HEK293 (cell line): ENCODE data around the gene SERPINA12.

ENCODE experiments used
- CTCF ChIA-PET: fragments of 350-600 bp; formaldehyde crosslinking; extraction: SDS; loops from one replicate; lab custom pipeline; 2021; ENCODE audit warnings: antibody characterized with exemption; lab: Yijun Ruan, JAX
- POLR2A ChIA-PET: fragments of 300-600 bp; formaldehyde crosslinking; extraction: SDS; loops from one replicate; lab custom pipeline; 2020; ENCODE audit warnings: antibody characterized with exemption, inconsistent platforms; lab: Yijun Ruan, JAX
- H3K27ac ChIP-seq: fragments of 200-500 bp; sonication (Bioruptor generic); 2 replicates; pipeline ENCODE4 v1.5.1; 2014; ENCODE audit warnings: low read depth, low read length, control low read depth, inconsistent platforms; ENCODE audit errors: extremely low read depth
- H3K36me3 ChIP-seq, 2 experiments: fragments of 200-500 bp in 1 of 2; sonication (Bioruptor generic) in 1 of 2; 1 replicate in 1 of 2; 2 replicates in 1 of 2; pipeline ENCODE4 v1.5.1; 2014 to 2017; ENCODE audit warnings: inconsistent platforms in 2 of 2, low read length in 2 of 2; ENCODE audit not compliant: control insufficient read depth in 2 of 2, insufficient read depth in 1 of 2
- H3K4me1 ChIP-seq: fragments of 200-500 bp; sonication (Bioruptor generic); 2 replicates; pipeline ENCODE4 v1.5.1; 2014; ENCODE audit warnings: mild to moderate bottlenecking, low read length, inconsistent platforms; ENCODE audit not compliant: control insufficient read depth, insufficient read depth
- H3K4me3 ChIP-seq: 2 replicates; pipeline ENCODE4 v1.5.1; 2011; ENCODE audit warnings: low read depth, mild to moderate bottlenecking, control low read depth, low read length, moderate library complexity
- H3K9me3 ChIP-seq: fragments of 200-500 bp; sonication (Bioruptor generic); 2 replicates; pipeline ENCODE4 v1.5.1; 2014; ENCODE audit warnings: low read depth, low read length, inconsistent platforms; ENCODE audit not compliant: control insufficient read depth, insufficient read depth
- IKZF3 ChIP-seq: fragments of 450-650 bp; IDR thresholded peaks from 2 replicates; pipeline ENCODE4 v1.5.0; 2018; ENCODE audit warnings: missing biosample characterization, mild to moderate bottlenecking, missing genetic modification characterization, moderate library complexity
- KLF9 ChIP-seq: fragments of 450-650 bp; formaldehyde crosslinking; IDR thresholded peaks from 2 replicates; pipeline ENCODE4 v1.5.1; 2016; ENCODE audit warnings: missing biosample characterization, missing genetic modification characterization, low read depth
- PRDM4 ChIP-seq: fragments of 450-650 bp; formaldehyde crosslinking; IDR thresholded peaks from 2 replicates; pipeline ENCODE4 v1.5.1; 2017; ENCODE audit warnings: missing biosample characterization, missing genetic modification characterization
- PRDM6 ChIP-seq: fragments of 450-650 bp; formaldehyde crosslinking; IDR thresholded peaks from 2 replicates; pipeline ENCODE4 v1.5.1; 2017; ENCODE audit warnings: missing biosample characterization, missing genetic modification characterization
- RBAK ChIP-seq: fragments of 450-650 bp; formaldehyde crosslinking; IDR thresholded peaks from 2 replicates; pipeline ENCODE4 v1.5.1; 2016; ENCODE audit warnings: missing biosample characterization, missing genetic modification characterization
- SALL2 ChIP-seq: fragments of 450-650 bp; formaldehyde crosslinking; IDR thresholded peaks from 2 replicates; pipeline ENCODE4 v1.5.0; 2017; ENCODE audit warnings: missing biosample characterization, mild to moderate bottlenecking, missing genetic modification characterization, borderline replicate concordance
- SCRT1 ChIP-seq: fragments of 450-650 bp; formaldehyde crosslinking; IDR thresholded peaks from 2 replicates; pipeline ENCODE4 v1.5.1; 2016; ENCODE audit warnings: missing biosample characterization, missing genetic modification characterization, borderline replicate concordance
- SETDB1 ChIP-seq: IDR thresholded peaks from one replicate; pipeline ENCODE4 v1.6.1; 2017; ENCODE audit warnings: mild to moderate bottlenecking, low read length, moderate library complexity, mixed read lengths; ENCODE audit not compliant: insufficient read length
- YY2 ChIP-seq: fragments of 450-650 bp; formaldehyde crosslinking; IDR thresholded peaks from 2 replicates; pipeline ENCODE4 v1.5.1; 2016; ENCODE audit warnings: missing biosample characterization, missing genetic modification characterization
- ZIC2 ChIP-seq: fragments of 450-650 bp; formaldehyde crosslinking; IDR thresholded peaks from 2 replicates; pipeline ENCODE4 v1.5.1; 2016; ENCODE audit warnings: missing biosample characterization, missing genetic modification characterization
- ZNF174 ChIP-seq: fragments of 450-650 bp; formaldehyde crosslinking; IDR thresholded peaks from 2 replicates; pipeline ENCODE4 v1.5.0; 2017; ENCODE audit warnings: missing biosample characterization, mild to moderate bottlenecking, missing genetic modification characterization
- ZNF354C ChIP-seq: fragments of 450-650 bp; formaldehyde crosslinking; IDR thresholded peaks from 2 replicates; pipeline ENCODE4 v1.5.1; 2016; ENCODE audit warnings: missing biosample characterization, missing genetic modification characterization, low read depth, borderline replicate concordance
- ZNF366 ChIP-seq: fragments of 450-650 bp; formaldehyde crosslinking; conservative IDR thresholded peaks from 2 replicates; pipeline ENCODE4 v1.5.1; 2016; ENCODE audit warnings: missing biosample characterization, missing genetic modification characterization
- ZNF416 ChIP-seq: fragments of 450-650 bp; formaldehyde crosslinking; IDR thresholded peaks from 2 replicates; pipeline ENCODE4 v1.5.1; 2016; ENCODE audit warnings: missing biosample characterization, missing genetic modification characterization
- ZNF426 ChIP-seq: fragments of 450-650 bp; formaldehyde crosslinking; IDR thresholded peaks from 2 replicates; pipeline ENCODE4 v1.5.1; 2017; ENCODE audit warnings: missing biosample characterization, missing genetic modification characterization, mild to moderate bottlenecking, inconsistent platforms, moderate library complexity
- ZNF530 ChIP-seq: fragments of 450-650 bp; formaldehyde crosslinking; IDR thresholded peaks from 2 replicates; pipeline ENCODE4 v1.5.1; 2016; ENCODE audit warnings: low read depth, missing biosample characterization, missing genetic modification characterization
- ZNF629 ChIP-seq: fragments of 450-650 bp; formaldehyde crosslinking; IDR thresholded peaks from 2 replicates; pipeline ENCODE4 v1.5.1; 2017; ENCODE audit warnings: missing biosample characterization, missing genetic modification characterization
- ZNF670 ChIP-seq: fragments of 450-650 bp; formaldehyde crosslinking; IDR thresholded peaks from 2 replicates; pipeline ENCODE4 v1.5.1; 2016; ENCODE audit warnings: missing biosample characterization, missing genetic modification characterization, low read depth
- ZNF747 ChIP-seq: fragments of 450-650 bp; formaldehyde crosslinking; IDR thresholded peaks from 2 replicates; pipeline ENCODE4 v1.5.1; 2016; ENCODE audit warnings: missing biosample characterization, missing genetic modification characterization
- ZNF776 ChIP-seq: fragments of 450-650 bp; formaldehyde crosslinking; IDR thresholded peaks from 2 replicates; pipeline ENCODE4 v1.5.0; 2017; ENCODE audit warnings: missing biosample characterization, missing genetic modification characterization, borderline replicate concordance

The SERPINA12 gene

GRCh38 chr14:94542811-94543440 is 33.7 kb upstream of the SERPINA12 start:
- Histone ChIP-seq H3K4me1 (no peaks in the 10 kb centered on the region), H3K27ac (no peak overlapping the region), H3K4me3 (no peak overlapping the region)
- ChIA-PET CTCF (interaction anchor here (0.6 kb wide), 1 partner anchor 130 kb away, joined by 3 read pairs; no protein-coding TSS in a partner anchor), POLR2A (no interaction called here)
- TF ChIP-seq ZIC2 (peak; percentile 38), IKZF3 (tag by site-specific recombination) (no peak)
- TF ChIP-seq, all 188 proteins: peak for 1
- Histone ChIP-seq H3K36me3 (no peaks in the 10 kb centered on the region), H3K9me3 (no peaks in the 10 kb centered on the region)

GRCh38 chr14:94542111-94542810 is 33.0 kb upstream of the SERPINA12 start:
- ChIA-PET CTCF (interaction anchor here (1.4 to 1.8 kb wide), 2 partner anchors 56 to 108 kb away, joined by 5 to 6 read pairs; no protein-coding TSS in a partner anchor), POLR2A (no interaction called here)
- no peaks in the 10 kb centered on the region for H3K9me3 ChIP-seq
- H3K36me3 ChIP-seq, result no peaks in the 10 kb centered on the region
- H3K4me3 ChIP-seq, result no peak overlapping the region
- TF ChIP-seq YY2 (no peak), RBAK (tag by site-specific recombination) (no peak), PRDM4 (tag by site-specific recombination) (no peak), SETDB1 (no peak), ZNF530 (tag by site-specific recombination) (no peak)
- H3K27ac ChIP-seq, result no peak overlapping the region
- no peaks in the 10 kb centered on the region for H3K4me1 ChIP-seq

GRCh38 chr14:94541234-94541975 is 32.1 kb upstream of the SERPINA12 start:
- POLR2A ChIA-PET, result no interaction called here
- CTCF ChIA-PET, result interaction anchor here (0.5 to 1.8 kb wide), 4 partner anchors 9 to 921 kb away, joined by 4 to 6 read pairs (median 6); no protein-coding TSS in a partner anchor
- no peaks in the 10 kb centered on the region for H3K4me1 ChIP-seq
- no peak overlapping the region for H3K4me3 ChIP-seq
- no peaks in the 10 kb centered on the region for H3K36me3 ChIP-seq
- no peak for TF ChIP-seq ZNF366 (tag by site-specific recombination)
- TF ChIP-seq ZNF776 (tag by site-specific recombination), result no peak
- no peak for TF ChIP-seq PRDM4 (tag by site-specific recombination)
- no peak for TF ChIP-seq ZNF629
- TF ChIP-seq ZNF747 (tag by site-specific recombination), result no peak
- no peak for TF ChIP-seq ZNF174
- TF ChIP-seq PRDM6 (tag by site-specific recombination), result no peak
- no peak for TF ChIP-seq ZNF670
- TF ChIP-seq ZNF426 (tag by site-specific recombination), result no peak
- no peak for TF ChIP-seq ZNF354C (tag by site-specific recombination)
- TF ChIP-seq SCRT1 (tag by site-specific recombination), result no peak
- no peak for TF ChIP-seq KLF9
- no peak for TF ChIP-seq SALL2 (tag by site-specific recombination)
- TF ChIP-seq ZNF416 (tag by site-specific recombination), result no peak
- no peaks in the 10 kb centered on the region for H3K9me3 ChIP-seq
- H3K27ac ChIP-seq, result no peak overlapping the region
